Tibial nerve (tissue), 4 donors: ENCODE results near the gene NFATC1.

Experiments
- CTCF ChIP-seq, 5 experiments: fragments of 200-600 bp in 3 of 5; fragments of 450-650 bp in 2 of 5; sonication (generic) in 3 of 5; IDR thresholded peaks; one replicate each; pipeline ENCODE4 v1.5.1; 2016 to 2019; ENCODE audit warnings: antibody characterized with exemption in 5 of 5, mild to moderate bottlenecking in 3 of 5, moderate library complexity in 2 of 5
- EP300 ChIP-seq, 2 donors: sonication (generic); formaldehyde crosslinking; IDR thresholded peaks; one replicate each; pipeline ENCODE4 v1.6.1; 2017; ENCODE audit warnings: antibody characterized with exemption in 2 of 2, mild to moderate bottlenecking in 1 of 2
- POLR2A ChIP-seq, 2 donors: fragments of 450-650 bp; IDR thresholded peaks; one replicate each; pipeline ENCODE4 v1.6.1; 2017; ENCODE audit warnings: antibody characterized with exemption in 2 of 2, mild to moderate bottlenecking in 2 of 2, moderate library complexity in 2 of 2

GRCh38 chr18:79404567-79404910 lies 8.8 kb downstream of the NFATC1 start:
- TF ChIP-seq CTCF (IDR thresholded peaks at IDR 0.05): no peak
- TF ChIP-seq EP300 (IDR thresholded peaks at IDR 0.05): peak in 1 of 2 donors; percentile 41
- TF ChIP-seq POLR2A (IDR thresholded peaks at IDR 0.05): no peak
